ENCODE measurements around the gene GGCX.
A peak's percentile ranks its signal among the peaks of the same experiment; 100 is the strongest.
"Not testable (repeated sequence)": the region's sequence is repeated elsewhere in the genome, so short reads cannot be mapped to it uniquely, and the experiment has no call there.

Gene GGCX

DNA sequence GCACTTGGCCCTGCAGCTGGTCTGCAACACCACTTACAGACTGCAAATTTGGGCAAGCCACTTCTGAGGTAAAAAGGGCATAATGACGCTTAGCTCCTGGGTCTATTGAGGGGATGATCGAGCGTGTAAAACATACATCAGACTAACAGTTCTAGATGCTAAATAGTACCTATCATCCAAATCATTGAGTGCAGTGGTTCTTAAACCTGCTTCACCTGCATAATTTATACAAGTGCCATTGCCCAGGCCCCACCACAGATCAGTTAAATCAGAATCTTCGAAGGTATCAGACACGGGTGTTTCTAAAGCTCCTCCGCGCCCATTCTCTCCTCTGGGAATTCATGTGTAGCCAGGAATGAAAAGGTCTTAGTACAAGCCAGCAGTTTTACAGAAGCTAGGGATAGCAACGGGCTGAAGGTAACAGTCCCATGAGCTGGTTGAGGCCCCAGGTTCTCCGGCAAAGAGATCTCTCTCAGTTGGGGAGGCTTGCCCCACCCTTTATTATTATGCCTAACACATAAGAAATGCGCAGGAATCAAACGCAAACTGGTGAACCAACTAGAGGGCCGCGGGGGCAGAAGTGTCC, 33.5 kb upstream of the GGCX start:
- no peak for DNase-seq (ENCODE audit: low read depth in 2 of 2)

DNA sequence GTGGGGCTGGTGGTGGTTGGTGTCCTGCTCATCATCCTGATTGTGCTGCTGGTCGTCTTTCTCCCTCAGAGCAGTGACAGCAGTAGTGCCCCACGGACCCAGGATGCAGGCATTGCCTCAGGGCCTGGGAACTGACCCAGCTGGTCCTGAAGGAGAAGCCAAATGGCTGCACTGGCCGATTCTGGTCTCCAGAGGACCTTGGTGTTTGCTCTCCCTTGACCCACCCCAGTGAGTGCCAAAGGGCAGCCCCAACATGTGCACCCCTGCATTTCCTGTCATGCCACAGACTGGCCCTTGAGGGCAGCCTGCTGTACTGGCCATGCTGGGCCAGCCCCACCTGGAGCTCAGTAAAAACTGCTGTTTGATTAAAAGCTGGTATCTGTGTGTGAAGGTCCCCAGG, 31.7 kb upstream of the GGCX start:
- no peak for DNase-seq (ENCODE audit: low read depth in 2 of 2)

DNA sequence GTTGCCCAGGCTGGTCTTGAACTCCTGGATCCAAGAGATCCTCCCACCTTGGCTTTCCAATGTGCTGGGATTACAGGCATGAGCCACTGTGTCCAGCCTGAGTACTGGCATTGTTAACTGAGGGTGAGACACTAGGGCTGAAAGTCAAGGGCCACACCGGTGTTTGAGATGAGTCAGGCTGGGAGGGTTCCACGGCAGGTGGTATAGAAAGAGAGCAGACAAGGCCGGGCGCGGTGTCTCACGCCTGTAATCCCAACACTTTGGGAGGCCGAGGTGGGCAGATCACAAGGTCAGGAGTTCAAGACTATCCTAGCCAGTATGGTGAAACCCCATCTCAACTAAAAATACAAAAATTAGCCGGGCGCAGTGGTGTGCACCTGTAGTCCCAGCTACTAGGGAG, 31.0 kb upstream of the GGCX start:
- not testable (repeated sequence) for DNase-seq (ENCODE audit: low read depth in 2 of 2)

DNA sequence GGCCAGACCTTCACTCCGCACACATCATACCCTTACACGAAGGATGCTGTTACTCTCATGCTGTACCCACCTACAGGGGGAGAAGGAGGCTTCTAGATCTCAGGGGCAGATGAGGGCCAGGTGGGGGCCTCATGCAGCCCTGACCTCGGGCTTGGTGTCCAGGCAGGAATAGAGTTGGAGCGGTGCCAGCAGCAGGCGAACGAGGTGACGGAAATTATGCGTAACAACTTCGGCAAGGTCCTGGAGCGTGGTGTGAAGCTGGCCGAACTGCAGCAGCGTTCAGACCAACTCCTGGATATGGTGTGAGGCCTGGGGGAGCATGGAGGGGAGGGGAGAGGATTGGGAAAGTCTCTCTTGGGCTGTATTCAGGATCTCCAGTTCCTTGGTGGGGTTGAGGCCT, 30.3 kb upstream of the GGCX start:
- DNase-seq (ENCODE audit: low read depth in 2 of 2), result no peak

DNA sequence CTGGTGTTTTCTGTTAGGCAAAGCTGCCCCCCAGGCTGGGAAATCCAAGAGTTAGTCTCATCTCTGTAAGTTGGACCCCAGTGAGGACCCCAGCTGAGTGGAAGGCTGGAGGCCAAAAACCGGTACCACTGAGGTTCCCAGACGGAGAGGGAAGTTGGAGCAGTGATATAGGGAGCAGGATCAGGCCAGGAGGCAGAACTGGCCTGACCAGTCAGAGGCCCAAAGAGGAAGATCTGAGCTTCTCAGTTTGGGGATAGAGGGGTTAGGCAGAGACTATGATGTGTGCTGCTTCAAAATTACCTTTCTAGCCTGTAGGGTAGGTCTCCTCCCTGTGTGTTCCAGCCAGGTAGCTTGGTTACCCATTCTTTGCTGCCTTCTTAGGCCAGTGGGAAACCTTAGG, 29.7 kb upstream of the GGCX start:
- no peak for DNase-seq (ENCODE audit: low read depth in 2 of 2)

DNA sequence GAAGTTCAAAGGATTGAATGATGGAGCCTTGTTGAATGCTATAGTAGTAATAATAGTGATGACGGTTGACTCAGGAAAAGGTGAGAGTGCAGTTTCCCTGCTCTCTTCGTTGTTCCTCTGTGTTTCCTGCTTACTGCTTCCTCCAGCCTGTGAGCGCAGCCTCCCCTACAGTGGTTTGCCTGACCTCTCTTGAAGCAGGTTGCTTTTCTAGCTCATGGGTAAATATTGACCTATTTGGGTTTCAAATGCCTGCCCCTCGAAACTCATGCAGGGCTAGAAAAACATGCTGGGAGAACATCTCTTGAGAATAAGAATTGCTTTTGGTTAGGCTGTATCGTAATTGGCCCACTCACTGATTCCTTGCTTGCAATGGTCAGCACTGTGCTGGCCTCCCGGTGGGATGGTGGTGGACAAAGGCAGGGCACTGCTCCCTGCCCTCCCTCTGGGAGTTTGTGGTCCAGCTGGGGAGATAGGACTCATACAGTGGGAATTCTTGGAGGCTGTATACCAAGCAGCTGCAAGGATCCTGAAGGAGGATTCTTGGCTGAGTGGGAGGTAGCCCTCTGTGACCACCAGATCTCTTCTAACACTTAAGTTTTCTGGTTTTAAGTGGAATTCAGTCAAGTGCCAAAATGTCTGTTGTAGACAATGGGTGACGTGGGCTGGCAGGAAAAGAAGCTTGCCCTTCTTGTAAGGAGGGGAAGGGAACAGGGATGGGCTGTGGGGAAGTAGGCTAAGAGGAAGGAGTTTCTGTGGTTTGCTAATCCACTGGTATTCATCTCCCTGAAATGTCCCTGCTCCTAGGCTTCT, 28.9 kb upstream of the GGCX start:
- no peak for DNase-seq (ENCODE audit: low read depth in 2 of 2)

DNA sequence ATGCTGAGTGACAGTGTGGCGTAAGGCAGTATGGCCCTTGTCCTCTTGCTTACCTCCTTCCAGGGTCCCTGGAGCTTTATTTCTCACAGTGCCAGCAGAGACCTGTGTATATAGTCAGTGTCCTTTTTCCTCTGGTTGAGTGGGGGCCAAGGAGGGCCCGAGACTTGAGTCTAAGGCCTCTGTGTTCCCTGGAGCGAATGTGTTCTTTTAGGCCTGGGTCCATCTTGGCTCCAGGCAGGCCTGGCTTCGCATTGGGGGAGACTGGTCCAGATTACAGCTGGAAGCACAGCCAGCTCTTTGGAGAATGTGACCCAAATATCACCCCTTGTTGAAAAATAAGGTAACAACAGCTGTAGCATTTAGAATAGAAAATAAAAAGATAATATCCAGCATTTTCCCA, 27.9 kb upstream of the GGCX start:
- DNase-seq (ENCODE audit: low read depth in 2 of 2), result no peak

DNA sequence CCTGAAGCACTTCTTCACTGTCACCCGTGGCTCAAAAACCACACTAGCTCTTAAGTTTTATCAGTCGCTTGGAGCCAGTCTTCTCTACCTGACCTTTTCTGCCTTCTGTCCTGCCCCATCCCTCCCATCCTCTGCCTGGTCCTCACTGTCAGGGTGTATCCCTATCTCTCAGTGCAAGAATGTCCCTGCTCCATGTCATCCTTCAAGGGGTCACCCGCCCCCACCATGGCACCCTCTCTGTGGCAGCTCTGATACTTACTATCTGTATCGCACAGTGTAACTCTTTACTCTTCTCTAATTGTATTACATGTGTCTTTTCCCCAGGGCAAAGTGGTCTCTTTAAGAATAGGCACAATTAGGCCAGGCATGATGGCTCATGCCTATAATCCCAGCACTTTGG, 27.4 kb upstream of the GGCX start:
- DNase-seq (ENCODE audit: low read depth in 2 of 2), result no peak

DNA sequence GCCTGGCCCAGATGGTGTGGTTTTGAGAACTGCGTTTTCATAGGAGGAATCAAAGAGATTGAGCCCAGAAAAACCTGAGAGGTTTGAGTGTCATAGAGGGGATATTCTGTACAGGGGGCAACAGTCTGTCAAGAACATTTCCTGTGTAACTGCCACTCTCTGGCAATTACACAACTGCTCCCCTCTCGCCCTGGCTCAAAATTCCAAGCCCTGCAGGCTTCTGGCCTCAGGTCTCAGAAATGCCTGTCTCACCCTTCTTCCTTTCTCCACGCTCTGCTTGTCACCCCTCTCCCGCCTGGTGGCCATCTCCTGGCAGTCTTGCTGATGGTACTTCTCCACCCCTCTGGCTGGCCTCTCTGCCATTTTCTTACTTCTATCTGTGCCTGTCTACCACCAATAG, 26.9 kb upstream of the GGCX start:
- no peak for DNase-seq (ENCODE audit: low read depth in 2 of 2)

DNA sequence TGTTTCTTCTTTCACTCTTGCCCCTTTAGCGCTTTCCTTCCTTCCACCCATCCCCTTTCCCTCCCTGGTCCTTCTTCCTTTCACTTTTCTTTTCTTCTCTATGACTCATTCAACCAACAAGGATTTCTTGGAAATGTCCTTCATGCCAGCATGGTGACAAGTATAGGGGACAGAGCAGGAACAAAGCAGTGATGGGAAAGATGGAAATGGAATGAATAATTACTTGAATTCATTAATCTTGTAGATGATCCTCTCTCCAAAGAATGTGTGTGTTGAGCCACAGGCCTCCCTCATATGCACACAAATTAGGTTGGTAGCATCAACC, 24.4 kb upstream of the GGCX start:
- no peak for DNase-seq (ENCODE audit: low read depth in 2 of 2)

DNA sequence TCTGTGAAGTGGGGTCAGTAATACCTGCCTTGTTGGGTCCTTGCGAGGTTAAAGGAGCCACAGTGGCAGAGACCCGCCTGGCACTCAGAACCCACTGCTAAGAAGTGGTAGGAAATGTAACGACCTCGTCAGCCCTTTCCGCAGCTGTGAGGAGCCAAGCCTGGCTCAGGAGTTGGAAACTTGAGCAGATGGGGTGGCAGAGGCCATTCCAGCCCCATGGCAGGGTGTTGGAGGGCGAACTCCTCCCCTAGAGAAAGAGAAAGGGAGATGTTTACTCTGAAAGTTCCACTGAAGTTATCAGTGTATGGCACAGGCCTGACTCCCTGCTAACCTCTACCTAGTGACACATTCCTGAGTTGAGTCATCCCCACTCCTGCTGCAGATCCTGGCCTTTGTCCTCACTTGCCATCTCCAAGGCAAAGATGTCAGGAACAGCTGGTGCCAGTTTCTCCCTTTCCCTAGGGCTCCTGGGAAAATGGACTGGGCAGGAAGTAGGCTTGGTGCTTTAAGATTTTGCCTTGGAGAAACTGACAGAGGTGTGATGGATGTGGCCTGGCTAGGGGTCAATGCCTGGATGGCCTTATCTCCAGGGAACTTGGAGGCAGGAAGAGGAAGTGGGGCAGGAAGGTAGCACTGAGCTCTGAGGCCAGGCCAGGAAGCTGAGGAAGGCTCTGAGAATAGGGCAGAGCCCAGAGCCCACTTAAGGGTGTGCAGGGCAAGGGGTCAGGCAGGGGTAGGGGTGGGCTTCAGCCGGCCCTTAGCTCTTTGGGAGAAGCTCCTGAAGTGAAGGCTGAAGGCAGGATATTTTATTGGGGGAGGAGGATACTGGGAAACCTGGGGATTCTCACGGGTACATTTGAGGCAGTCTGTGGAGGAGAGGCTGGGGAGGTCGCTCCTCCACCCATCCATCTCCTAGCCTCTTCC, 23.8 kb upstream of the GGCX start:
- no peak for DNase-seq (ENCODE audit: low read depth in 2 of 2)

DNA sequence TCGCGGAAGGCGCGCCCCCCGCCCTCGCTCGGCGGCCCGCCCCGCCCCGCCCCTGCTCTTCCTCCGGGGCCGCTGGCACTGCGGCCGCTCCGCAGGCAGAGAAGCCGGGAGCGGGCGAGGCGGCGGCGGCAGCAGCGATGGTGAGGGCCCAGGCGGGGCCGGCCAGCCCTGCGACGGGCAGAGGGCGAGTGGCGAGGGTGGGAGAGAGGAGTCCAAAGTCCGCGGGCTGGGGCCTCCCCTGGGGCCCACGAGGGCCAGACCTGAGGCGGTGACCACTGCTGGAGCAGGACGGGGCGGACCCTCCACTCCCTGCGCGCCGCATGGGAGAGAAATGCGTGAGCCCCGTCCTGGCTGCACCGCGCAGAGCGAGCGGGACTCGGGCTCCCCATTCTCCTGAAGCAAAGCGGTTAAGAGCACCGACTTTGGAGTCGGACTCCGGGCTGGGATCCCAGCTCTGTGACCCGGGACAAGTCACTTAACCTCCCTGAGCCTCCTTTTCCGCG, 23.1 kb upstream of the GGCX start, which contains the start of gene VAMP5:
Gene VAMP5, plus strand, starts transcription at position 78 of the 503 bp plus-strand sequence. Its CDS starts 60 bp downstream, at position 138.
- DNase-seq (ENCODE audit: low read depth in 2 of 2), result no peak

DNA sequence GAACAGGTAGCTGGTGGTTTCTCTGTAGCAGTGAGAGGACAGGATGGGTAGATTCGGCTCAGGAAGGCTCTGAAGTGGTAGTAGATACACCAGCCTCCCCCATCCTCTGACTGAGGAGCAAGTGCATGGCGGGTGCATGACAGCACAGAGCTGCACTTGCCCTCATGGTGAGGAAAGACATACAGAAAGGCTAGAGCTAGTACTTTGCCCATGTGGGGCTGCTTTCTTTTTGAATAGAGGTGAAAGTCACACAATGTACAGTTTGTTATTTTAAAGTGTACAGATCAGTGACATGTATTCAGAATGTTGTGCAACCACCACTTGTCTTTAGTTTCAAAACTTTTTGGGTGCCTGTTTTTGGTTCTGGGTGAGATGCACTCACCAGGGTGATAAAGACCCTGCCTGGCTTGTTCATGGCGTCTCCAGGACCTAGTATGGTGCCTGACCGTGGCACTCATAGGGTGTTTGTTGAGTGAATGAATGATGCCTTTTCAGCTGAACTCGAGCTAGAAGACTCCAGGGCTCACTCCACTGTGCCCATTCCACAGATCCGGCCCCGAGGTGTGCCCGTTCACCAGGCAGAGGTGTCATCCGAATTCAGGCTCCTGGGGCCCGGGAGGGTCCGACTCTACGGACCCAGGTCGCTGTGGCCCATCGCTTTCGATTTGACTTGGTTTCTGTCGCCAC, 22.5 kb upstream of the GGCX start:
- no peak for DNase-seq (ENCODE audit: low read depth in 2 of 2)

DNA sequence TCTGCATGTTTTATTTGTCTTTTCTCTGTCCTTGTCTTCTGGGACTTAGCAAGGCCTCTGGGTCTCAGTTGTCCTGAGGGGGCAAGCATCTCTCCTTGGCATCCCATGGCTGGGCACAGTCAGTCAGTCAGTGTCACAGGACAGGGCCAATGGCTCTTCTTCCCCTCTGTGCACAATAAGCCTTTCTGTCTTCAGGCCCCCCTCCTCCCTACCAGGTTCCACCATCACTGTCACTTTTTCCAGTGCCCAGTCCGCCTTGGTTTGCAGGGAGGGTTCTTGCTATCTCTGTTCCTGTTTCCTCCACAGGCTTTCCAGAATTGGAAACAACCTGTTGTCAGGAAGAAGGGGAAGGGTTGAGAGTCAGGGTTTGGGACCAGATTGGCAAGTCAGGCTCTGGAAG, 21.2 kb upstream of the GGCX start:
- no peak for DNase-seq (ENCODE audit: low read depth in 2 of 2)

DNA sequence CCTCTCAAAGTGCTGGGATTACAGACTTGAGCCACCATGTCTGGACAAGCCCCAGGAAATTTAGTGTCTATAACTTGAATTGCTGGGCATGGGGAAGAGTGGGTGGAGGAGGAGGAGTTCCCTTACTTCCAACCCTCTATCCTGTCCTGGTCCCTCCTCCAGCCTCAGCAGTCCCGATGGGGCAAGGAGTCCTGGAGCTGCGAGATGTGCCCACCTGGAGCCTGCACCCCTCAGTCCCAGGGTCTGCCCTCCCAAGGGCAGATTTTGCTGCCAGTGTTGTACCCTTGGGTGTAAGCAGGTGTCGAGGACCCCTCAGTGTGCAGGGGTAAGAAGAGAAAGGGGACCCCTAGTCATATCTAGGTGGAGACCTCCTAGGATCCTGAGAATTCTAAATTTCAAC, 18.9 kb upstream of the GGCX start:
- DNase-seq (ENCODE audit: low read depth in 2 of 2), result no peak

DNA sequence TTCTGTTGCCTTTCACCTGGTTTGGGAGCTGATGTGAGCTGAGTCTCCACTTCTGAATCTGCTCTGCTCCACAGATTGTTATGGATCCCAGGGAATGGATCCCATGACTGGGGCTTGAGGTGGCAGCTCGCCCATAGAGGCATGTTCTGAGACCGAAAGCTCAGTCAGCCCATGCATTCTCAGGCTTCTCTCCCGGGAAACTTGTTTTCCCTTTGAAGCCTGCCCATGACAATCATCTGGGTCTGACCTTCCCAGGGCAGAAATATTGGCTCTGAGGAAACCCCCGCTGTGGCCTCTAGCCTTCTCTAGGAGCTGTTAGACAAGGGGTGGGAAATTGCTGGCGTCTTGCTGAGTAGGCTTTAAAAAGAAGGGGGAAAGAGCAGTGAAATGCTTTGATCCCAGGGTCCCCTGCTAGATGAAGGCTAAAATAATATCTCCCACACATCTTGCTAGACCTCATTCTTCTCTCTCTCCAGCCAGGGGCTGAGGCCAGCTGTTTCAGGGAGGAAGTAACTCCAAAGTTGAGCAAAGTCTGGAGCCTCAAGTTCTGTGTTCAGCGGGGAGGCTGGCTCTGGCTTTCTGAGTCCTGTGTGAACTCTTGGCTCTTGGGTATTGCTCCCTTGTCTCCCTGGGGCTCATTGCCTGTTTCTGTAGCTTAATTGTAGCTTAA, 18.1 kb upstream of the GGCX start:
- DNase-seq (ENCODE audit: low read depth in 2 of 2), result no peak

DNA sequence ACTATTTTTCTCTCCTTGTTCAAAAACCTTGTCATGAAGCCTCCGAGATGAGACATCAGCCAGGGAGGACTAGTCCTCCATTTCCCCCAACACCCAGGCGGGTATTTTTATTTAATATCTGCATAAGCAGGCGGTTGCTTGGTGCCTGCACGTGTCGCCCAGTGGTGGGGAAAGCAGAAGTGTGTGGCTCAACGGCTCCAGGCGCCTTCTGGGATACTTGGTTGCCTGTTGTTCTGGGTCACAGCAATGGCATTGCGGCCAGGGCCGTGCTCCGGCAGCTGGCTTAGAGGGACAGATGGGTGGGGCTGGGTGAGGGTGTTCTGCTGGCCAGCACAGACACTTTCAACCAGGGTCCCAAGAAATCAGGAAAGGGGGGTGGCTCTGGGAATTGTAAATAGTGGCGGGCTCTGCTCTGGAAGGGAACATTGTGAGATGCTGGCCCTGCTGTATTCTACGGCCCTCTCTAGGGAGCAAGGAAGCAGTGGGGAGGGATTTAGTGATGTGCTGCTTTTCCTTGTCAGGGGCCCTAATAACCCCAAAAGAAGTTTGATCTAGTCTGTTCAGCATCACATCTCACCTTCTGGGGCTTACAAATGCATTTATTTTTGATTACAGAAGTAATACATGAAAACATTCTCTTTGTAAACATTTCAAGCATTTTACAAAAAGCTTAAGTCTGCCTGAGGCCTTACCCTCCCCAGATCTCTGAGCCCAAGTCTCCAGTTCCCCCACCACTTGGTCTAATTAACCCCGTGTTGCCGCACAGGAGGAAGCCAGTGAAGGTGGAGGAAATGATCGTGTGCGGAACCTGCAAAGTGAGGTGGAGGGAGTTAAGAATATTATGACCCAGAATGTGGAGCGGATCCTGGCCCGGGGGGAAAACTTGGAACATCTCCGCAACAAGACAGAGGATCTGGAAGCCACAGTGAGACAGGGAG, 17.2 kb upstream of the GGCX start:
- no peak for DNase-seq (ENCODE audit: low read depth in 2 of 2)

DNA sequence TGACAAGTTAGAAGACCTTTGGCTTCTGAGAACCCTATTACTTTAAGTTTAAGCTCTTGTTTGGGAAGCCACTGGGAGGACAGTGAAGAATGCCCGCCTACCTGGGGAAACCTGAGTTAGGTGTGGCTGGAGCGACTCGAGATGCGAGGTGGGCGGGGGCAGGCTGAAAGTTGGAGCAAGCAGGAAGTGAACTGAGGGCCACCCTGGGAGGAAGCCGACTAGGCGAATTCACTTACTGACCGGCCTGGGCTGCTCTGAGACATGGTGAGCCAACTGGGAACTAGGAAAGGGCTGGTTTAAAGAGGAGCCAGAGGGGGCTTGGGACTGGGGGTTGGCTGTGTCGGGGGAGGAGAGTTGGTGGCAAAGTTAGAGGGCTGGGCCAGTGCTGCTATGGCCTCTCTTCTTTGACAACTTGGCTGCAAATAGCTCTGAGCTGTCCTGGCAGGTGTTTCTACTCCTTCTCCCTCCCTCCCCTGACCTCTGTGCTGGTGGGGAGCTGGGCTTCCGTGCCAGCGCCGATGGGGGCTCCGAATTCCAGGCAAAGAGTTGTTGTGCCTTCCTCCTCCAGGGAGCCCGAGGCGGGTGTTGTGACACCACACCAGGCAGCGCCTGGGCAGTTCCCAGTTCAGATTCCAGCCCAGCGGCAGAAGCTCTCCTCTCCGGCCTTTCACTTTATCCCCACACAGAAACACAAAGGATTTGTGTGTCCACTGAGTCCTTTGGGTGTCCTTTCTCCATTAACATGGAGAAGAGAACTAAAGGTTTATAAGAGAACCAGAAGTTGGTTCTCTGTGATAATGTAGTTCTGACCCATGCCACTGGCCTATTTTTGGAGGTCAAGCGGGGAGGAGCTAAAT, 16.3 kb upstream of the GGCX start, which contains the start of gene VAMP8:
Gene VAMP8, plus strand, starts transcription at position 201 of the 857 bp plus-strand sequence. Its CDS starts 61 bp downstream, at position 262.
- DNase-seq (ENCODE audit: low read depth in 2 of 2), result peak in 1 of 2 donors; percentile 20

DNA sequence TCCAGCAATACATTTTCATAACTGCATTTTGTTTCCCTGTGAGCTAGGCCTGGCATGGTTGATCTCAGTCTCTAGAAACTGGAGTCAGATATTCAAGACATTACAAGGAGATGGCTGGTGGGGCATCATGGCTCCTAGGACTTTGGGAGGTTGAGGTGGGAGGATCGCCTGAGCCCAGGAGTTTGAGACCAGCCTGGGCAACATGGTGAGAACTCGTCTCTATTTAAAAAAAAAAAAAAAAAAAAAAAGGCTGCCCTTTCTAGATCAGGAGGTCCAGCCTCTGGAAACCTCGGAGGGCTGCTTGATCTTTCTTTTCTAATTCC, 15.7 kb upstream of the GGCX start:
- DNase-seq (ENCODE audit: low read depth in 2 of 2), result no peak

Data from stimulated activated CD8-positive, alpha-beta memory T cell treated with anti-CD3 and anti-CD28 coated beads, Interleukin-2, amount 100 ng/mL, for 1 hour (primary cell).